GM13977 (cell line): ENCODE results near the gene MYOG.

Source experiments
- DNase-seq: peaks from one replicate; pipeline ENCODE4 v3.0.0; 2012; ENCODE audit warnings: low spot score
- in situ Hi-C: fragments of 300-500 bp; cut with MboI; formaldehyde crosslinking; loops from one replicate; pipeline ENCODE4 v1.12.0; 2022; ENCODE audit warnings: low sequenced_read_pairs, low pct_unique_long_range_greater_than_20kb, mixed read lengths, inconsistent platforms; ENCODE audit not compliant: unreplicated experiment
- TF ChIP-seq, protein P1 (sequence below): IDR thresholded peaks from 2 replicates; pipeline ENCODE4 v1.5.1; 2012; ENCODE audit warnings: mild to moderate bottlenecking, control low read depth; ENCODE audit not compliant: insufficient read depth; ENCODE audit errors: extremely low read depth, missing control alignments

MYOG gene

DNA sequence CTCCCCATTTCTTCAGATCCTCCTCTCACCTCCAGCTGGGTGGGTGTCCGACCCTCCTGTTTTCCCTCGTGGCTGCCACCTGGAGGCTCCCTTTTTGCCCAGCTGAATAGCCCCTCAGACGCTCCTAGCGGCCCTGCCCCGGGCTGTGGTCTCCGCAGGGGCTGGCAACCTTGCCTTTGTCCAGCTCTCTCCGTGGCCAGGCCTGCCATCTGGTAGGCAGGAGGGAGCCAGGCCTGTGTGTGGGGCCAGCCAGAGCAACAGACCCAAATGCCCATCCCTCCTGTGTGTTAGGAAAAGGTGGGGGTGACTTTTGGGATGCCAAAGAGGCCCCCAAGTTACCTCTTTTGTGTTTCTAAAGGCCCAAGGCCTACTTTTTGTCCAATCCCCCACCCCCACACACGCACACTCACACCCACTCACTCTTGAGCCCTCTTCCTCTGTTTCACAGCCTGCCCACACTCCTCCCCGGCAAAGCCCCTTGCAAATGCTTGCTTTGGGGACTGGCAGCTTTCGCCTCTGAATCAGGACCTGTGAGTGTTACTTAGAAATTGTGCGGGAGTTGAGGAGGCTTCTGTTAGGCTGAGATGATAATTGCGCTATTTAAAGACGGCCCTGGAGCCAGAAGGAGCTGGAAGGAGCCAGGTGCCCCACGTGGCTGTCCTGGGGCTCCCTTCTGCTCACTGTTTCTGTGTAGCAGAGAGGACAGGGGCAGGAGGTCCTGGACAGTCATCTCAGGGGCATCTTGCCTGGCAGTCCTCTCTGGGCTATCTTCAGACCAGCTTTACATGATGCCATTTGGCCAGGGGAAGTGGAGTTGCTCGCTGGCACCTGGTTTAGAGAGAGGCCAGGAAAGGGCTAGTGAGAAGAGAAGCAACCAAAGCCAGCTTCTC lies 50.5 kb downstream of the MYOG start:
- no peak for DNase-seq
- TF ChIP-seq, protein P1, sequence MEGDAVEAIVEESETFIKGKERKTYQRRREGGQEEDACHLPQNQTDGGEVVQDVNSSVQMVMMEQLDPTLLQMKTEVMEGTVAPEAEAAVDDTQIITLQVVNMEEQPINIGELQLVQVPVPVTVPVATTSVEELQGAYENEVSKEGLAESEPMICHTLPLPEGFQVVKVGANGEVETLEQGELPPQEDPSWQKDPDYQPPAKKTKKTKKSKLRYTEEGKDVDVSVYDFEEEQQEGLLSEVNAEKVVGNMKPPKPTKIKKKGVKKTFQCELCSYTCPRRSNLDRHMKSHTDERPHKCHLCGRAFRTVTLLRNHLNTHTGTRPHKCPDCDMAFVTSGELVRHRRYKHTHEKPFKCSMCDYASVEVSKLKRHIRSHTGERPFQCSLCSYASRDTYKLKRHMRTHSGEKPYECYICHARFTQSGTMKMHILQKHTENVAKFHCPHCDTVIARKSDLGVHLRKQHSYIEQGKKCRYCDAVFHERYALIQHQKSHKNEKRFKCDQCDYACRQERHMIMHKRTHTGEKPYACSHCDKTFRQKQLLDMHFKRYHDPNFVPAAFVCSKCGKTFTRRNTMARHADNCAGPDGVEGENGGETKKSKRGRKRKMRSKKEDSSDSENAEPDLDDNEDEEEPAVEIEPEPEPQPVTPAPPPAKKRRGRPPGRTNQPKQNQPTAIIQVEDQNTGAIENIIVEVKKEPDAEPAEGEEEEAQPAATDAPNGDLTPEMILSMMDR = no peak
- in situ Hi-C loops = loop anchor here (10.0 kb wide), 1 partner anchor 189 kb away; the partner anchor contains the start of gene CHIT1

DNA sequence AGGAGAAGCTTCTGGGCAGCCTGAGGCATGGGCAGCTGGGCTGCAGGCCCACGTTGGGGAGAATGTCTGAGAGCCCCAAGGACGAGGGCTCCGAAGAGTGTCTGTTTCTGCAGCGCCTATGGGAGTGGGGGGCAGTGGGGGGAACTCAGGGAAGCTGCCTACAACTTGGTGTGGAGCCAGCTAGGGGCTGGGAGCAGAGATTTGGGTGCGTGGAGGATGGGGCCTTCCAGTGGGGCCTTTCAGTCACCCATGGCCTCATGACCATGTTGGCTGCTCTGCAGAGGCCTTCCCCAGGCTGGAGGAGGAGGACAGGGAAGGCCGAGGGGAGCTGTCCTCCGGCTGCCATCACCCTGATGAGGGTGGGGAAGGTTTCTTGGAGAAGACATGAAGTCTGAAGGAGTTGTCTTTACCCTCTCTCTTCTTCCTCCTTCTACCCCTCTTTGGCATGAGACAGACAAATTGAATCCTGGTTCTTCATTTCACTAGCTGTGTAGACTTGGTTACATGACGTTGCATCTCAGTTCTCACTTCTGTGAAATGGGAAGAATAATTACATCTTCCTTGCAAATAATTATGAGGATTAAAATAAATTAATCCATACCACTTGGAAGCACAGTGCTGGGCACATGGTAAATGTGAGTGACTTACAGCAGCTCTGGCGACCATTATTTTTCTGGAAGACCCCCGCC lies 51.2 kb downstream of the MYOG start:
- TF ChIP-seq, protein P1 = no peak
- in situ Hi-C loops = loop anchor here (10.0 kb wide), 1 partner anchor 190 kb away; the partner anchor contains the start of gene CHIT1
- no peak for DNase-seq

DNA sequence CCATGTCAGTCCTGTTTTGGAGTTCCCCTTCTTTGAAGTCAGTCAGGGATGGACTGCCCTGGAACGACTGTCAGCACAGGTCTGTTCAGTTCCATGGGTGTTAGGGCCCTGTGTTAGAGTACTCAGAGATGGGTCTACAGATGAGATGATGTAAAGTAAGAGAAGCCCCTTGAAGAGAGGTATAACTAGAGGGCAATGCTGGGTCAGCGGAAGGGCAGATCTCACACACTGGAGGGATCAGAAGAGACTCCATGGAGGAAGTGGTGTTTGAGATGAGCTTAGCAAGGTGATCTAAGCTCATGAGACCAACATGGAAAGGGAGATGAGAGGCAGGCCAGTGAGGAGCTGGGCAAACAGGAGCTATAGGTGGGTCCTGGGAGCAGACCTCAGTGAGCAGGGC lies 51.9 kb downstream of the MYOG start:
- no peak for DNase-seq
- in situ Hi-C loops = loop anchor here (10.0 kb wide), 1 partner anchor 191 kb away; the partner anchor contains the start of gene CHIT1
- TF ChIP-seq, protein P1 = no peak

DNA sequence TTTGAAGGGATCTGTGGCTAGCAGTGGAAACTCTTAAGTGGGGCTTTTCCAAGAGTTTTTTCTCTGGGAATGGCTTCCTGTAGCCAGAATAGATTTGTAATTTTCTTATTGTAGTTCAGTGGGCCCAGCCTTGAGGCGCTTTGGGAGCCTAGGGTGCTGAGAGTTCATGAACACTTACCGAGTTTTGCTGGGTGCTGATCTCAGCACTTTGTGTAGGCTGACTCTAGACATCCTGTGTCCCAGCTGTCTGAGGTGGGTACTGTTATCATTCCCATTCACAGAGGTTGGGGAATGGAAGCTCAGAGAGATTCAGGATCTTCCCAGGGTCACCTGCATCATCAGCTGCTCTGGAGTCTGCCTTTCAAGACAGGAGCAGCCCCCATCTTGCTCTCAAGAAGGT lies 52.5 kb downstream of the MYOG start:
- TF ChIP-seq, protein P1 = no peak
- no peak for DNase-seq
- in situ Hi-C loops = loop anchor here (10.0 kb wide), 1 partner anchor 192 kb away; the partner anchor contains the start of gene CHIT1
